GM21529 (cell line): ENCODE measurements around the gene RAG2.

Experiments used
- ATAC-seq: cut with Tn5 transposase; IDR thresholded peaks from one replicate; pipeline ENCODE4 v1.9.1; 2021; ENCODE audit not compliant: unreplicated experiment

The RAG2 gene

DNA sequence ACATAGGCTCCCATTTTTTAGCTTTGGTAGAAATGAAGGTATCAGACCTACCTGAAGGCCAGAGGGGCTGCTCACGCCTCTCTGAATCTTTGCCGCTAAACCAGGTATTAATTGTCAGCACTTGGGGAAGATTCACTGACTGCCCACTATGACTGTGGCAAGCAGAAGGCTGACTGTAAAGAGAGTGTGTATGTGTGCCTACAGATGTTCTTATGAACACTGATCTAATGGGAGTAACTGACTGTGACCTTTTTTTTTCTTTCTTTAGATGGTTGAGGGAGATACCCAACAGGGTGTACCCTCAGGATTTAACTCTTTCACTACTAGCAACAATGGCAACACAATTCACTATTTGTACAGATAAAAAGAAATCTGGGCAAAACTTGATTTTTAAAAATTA lies at the start of gene RAG2:
RAG2 (minus strand) TSS at position 186 of the 400 bp plus-strand sequence. CDS start 4,068 bp downstream, outside the sequence.
- no peak for ATAC-seq

DNA sequence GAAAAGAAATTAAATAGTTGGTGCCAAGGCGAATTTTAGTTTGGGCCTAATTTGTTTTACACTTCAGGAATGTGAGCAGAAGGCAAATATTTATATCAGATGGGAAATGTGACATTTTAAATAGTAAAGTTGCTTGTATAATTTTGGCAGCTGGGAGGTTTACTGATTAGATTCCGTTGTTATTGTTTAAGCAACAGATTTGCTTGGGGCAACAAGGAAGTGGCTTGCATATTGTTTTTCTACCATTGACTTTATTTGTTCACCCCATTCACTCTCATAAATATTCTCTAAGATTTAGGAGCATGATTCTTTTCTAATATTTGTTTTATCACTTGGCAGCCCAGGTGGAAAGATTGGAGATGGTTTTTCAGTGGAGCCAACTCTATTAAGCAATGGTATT lies 40.5 kb upstream of the RAG2 start:
- no peak for ATAC-seq

DNA sequence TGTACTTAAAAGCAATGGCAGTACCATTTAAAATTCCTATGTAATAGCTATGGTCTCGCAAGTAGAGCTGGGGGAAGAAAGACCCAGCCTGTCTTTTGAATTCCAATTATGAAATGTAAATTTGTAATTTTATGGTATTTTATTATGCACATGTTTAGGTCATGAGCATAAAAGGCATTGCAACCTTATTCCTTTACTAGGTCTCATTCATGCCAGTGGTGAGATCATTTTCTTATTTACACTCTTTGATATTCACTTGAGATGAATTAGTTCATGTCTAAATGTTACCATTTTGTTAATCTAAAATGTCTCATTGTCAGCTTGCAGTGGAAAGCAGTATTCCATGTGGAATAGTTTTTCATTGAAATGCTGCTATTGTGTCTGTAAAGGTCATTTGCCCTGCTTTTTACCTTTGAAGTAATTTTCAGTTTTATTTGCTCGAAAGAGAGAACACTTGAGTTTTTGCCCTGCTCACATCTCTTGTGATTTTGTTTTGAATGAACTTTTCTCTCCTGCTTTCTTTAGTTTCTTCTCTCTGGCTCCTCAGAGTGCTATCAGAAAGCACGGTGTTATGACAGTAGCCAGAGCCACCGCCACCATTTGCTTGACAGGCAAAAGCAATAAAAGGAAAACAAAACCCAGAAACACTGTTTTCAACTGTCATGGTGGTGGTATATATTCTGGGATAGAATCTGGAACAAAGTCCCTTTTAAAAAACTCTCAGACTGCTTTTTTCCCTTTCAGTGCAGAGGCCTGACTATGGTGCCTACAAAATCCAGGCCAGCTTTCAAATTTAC lies 37.2 kb upstream of the RAG2 start:
- ATAC-seq, result no peak

DNA sequence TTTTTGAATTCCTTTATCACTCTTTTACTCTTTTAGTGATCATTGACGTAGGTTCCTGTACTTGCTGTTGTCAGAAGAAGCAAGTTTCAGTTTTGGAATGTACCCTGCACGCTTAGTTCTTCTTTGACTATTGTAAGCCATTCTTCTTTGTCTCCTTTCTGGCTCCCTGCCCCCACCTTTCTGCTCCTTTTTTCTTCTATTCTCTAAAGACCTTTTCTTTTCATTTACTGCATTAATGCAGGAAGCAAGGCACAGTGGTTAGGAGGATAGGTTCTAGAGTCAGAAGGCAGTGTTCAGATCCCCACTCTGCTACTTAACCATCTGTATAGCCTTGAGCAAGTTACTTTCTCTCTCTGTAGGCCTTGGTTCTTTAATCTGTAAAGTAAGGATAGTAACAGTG lies 33.7 kb upstream of the RAG2 start:
- ATAC-seq, result peak; percentile 95

DNA sequence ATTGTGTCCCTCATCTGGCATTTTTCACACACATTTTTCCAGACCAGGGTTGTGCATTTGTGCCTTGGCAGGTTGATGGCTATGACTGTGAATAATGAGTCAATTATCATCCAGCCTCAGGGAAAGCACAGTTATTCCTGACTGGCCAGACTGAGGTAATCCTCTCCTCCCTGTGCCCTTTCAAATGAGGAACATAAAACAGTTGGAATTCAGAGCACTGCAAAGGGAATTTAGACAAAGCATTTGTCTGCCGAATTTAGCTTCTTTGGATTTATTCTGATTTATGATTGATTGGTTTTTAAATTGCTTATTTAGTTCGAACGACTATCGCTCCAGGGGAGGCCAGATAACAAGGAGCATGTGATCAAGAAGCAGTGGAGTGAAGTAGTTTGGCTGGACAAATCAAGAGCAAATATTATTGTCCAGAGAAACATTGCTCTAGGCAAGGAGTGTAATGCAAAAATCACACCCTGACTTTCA lies 30.8 kb upstream of the RAG2 start:
- no peak for ATAC-seq

DNA sequence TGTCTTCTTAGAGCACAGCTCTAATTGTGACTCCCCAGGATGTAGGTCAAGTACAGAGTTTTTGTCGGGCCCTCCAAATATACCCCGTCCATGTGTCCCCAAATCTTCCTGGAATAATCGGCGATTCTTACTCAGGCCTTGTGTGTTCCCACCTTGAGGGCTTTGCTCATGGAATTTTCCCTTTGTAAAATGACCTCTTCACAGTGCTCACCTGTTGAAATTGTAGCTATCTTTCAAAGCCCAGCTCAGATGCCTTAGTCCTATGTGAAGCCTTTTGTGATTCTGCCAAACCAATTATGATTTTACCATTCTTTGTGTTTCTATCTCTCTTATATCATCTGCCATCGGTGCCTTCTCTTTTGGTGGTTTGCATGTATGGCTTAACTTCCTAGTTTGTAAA lies 30.1 kb upstream of the RAG2 start:
- ATAC-seq, result no peak

DNA sequence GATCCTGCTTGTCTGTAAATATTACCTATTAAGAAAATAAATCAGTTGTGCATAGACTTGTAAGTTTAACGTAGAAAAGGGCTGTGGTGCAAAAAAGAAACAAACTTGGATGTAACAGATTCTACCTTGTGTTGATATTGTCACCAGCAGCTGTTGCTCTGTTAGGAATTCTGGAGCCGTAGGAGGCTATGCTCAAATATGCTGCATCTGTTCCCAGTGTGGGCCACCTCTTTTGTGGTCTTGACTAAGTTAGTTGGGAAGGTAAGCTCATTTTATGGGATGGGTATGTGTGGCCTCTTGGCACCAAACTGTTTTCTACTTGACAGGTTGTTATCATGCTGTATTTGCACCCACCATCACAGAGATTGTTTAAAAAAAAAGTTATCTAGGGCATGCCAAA lies 29.4 kb upstream of the RAG2 start:
- ATAC-seq, result no peak

DNA sequence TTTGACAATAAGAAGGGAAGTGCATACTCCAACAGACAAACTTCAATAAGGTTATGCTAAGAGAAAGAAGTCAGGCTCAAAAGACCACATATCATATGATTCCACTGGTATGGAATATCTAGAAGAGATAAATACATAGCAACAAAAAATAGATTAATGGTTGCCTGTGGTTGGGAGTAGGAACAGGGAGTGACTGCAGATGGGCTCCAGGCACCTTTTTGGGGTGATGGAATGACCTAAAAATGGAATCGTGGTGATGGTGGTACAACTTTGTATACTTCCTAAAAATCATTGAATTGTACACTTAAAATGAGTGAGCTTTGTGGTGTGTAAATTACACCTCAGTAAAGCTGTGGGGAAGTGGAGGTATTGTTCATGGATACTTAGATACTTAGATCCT lies 29.0 kb upstream of the RAG2 start:
- ATAC-seq, result no peak

DNA sequence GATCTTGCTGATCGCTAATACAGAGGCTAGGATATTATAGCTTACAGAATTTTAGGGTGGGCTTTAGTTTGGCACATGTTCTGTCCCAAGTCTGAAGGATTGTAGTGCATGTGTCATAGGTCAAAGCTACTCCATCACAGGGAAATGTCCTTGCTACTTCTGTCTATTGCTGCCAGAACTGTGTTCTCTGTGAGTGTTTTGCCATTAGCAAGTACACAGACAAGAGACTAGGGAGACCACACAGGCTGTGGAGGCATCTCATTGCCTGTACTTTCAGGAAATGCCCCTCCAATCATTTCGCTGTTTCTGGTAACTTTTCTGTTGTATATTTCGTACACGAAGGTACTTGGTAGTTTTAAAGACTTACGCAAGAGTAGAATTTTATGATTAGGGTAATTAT lies 25.5 kb upstream of the RAG2 start:
- no peak for ATAC-seq

DNA sequence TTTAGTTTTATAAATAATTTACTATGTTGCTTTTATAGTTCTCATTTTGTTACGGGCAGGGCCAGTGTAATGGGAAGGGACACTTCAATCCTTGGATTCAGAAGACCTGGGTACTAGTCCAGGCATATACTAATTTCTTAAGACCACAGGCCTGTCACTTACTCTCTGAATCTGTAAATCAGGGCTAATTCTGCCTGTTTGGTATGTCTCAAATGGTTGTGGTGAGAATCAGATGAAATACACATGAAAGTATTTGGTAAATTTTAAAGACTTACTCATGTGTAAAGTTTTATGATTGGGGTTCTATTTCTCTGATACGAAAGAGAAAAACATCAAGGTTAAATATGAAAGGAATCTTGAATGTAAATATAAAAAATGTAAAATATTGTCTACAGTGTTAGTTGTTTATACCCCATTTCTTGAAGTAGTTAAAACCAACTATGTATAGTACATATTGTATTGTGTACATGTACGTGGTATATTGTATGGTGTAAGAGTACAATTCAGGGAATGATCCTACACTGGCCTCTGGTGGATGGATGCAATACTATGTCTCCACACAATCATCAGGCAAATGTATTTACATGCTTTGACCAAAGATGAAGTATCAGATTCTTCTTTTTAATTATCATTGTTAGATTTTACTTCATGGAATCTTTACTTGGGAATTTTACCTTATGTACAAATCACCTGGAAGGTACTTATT lies 24.5 kb upstream of the RAG2 start:
- ATAC-seq, result peak; percentile 78

DNA sequence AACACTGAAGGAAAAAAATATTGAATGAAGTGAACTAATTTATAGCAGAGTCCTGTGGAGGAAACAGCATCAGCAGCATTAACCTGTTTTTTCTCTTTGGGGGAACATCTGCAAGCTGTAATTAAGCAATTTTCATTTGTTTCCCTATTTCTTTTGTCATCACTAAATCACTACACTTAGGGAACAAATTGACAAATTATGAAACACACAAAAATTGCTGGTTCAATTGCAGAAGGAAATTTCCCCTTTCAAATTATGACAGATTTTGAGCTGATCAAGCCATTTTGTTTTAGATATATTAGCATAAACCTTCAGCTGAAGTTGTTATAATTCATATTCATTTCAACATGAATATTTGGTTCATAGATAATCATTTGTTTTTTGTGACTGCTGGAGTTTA lies 22.2 kb upstream of the RAG2 start:
- ATAC-seq, result no peak

DNA sequence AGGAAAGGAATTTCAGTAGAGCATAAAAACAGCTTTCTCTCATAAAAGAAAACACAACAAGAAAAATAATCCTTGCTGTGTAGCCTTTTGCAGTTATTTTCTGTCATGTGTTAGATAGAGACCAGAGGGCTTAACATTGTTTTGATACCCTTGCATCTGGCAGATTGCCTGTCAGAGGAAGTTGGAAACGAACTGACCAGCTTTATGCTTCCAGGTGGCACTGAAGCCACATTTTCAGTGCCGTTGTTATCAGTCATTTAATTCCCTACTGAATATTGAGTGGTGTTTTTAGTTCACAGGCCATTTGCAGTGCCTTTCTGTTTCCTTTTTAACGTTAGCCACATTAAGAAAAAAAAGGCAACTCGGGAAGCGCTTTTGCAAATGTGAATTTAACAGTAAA lies 21.5 kb upstream of the RAG2 start:
- ATAC-seq, result no peak

DNA sequence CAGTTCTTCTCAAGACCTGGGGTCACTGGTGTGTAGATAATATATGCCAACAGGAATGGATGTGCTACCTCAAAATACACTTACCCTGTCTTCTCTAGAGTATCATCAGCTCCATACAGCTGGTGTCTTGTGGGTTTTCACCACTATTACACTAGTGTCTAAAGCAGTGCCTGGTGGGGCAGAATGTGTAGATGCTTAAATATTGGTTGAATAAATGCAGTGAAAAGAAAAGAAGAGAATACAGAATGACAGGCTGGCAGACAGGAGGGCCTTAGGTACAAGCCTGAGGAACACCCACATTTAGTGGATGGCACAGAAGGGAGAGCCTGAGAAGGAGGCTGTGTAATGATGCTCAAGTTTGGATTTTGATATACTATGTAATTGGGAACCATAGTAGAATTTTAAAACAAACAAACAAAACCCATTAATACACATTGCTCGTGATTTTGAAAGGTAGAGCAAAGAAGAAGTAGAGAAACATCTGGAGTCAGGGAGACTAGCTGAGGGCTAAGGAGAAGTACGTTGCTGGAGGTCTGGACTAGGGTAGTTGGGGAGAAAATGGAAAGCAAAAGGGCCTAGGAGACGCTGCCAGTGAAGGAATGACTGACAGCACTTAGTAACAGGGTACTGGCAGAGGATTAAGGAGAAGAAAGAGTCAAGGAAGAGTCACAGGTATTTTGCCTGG lies 20.5 kb upstream of the RAG2 start:
- no peak for ATAC-seq

DNA sequence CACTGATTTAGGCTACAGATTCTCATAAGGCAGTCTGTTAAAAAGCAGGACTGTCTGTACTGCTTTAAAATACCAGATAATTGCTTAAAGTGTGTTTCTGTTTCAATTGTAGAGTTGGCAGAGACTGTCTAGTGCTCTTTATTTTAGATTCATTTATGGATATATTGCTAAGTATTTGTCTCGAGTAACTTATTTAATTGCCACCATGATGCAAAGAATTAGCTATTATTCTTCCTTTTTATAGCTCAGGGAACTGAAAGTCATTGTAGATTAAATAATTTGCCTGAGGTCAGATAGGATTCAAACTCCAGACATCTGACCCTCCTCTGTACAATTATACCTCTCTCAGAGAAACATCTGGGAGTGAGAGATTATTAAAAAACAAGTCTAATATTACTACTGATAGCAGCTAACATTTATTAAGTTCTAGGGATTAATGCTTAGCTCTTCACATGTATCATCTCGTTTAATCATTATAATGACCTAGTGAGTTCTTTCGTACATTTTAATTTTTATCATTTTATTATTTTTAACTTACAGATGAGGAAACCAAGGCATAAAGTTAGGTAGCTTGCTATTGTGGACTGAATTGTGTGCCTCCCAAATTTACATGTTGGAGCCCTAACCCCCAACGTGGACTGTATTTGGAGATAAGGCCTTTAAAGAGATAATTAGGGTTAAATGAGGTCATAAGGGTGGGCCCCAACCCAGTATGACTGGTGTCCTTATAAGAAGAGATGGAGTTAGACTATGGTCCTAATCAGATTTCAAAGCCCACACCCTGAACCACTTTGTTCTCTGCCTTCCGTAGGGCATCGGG lies 19.7 kb upstream of the RAG2 start:
- no peak for ATAC-seq

DNA sequence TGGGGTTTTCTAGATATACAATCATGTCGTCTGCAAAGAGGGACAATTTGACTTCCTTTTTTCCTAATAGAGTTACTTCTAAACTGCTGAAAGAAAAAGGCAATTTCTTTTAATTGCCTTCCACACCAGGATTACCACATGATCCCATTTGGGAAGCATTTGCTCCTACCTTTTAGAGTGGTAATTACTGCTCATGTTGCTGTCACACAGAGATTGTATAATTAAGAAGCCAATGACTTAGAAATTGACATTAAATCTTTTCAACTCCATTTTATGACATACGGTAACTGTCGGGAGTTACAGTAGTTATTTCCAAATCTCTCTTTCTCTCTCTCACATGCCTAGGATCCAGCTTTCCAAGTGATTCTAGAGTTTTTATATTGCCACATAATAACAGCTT lies 17.8 kb upstream of the RAG2 start:
- ATAC-seq, result no peak

DNA sequence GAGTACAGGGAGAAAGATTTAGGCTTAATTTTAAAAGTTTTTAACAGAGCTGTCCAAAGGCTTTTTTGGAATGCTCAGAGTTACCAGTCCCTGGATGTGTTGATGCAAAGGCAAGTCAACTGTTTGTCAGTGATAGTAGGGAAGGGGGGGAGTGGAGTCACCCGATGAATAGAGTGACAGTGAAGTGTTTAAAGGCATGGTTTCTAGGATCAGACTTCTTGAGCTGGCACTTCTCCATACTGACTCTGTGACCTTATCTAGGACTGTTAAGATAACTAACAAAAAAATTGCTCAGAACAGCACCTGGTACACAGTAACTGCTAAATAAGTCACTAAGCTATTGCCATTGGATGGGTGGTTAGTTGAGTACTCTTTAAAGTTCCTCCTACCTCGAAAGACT lies 11.3 kb upstream of the RAG2 start:
- no peak for ATAC-seq

DNA sequence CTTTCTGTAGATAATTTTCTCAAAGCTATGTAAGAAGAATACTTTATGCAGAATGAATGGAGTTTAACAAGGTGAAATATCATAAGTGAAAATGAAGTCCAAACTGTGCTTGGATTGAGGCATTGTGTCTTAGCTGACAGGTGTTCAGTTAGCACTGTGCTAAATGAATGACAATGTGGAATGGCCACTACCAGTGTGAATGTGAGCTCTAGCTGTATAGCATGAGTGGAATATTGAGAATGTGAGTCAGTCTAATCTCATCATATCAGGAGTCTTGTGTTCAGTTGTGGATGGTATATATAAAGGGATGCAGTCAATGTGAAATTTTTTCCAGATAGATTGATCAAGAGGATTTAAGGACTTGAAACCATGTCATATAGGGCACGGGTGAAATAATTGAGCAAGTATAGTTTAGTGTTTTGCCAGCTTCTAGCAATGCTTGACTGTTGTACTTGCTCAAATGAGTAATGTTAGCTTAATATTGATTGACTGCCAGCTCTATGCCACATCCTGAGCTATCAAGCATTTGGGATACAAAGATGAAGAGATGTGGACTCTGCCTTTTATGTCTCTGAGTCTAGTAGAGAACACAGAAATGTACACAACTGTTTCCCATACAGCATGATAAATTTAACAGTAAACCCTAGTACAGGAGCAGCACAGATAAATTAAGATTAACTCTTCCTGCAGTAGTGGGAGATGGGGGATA lies 10.6 kb upstream of the RAG2 start:
- no peak for ATAC-seq

DNA sequence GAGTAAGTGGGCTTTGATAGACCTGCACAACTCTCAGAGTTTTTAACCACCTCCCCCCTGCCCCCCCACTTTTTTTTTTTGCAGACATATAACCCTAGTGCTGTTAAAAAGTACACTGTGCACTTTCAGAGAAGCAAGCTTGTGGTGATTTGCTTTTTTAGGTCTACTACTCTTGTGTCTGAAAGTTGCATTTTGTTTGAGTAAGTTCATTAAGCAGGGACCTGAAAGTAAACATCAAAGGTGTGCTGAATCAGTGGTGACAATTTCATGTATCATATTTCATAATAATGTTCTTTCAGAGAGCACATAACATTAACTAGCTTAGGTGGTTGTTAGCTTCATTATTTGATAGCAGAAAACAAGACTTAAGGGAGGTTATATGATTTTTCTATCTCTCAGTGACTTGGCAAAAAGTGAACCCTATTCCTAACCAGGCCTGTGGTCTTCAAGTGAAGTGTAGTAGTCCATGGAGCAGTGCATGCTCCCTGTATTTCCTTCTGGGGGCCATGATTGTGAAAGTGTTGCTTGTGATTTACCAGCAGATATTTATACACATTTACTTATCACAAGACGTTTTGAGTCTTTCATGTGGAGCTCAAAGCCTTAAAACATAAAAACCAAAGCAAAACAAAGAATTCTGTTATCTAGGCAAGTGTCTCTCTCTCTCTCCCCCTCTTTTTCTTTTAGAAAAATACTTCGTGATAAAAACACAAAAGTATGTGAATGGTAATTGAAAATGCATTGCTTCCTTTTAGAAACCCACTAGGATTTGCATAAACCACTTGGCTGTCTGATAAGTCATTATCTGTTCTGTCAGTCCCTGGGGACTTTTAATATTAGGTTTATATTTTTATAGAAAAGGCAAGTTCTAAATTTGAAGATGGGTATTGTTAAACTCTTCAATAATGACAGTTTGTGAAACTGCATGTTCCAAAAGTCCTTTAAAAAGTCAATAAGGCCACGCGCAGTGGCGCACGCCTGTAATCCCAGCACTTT lies 7.5 kb upstream of the RAG2 start:
- peak; percentile 75 for ATAC-seq

DNA sequence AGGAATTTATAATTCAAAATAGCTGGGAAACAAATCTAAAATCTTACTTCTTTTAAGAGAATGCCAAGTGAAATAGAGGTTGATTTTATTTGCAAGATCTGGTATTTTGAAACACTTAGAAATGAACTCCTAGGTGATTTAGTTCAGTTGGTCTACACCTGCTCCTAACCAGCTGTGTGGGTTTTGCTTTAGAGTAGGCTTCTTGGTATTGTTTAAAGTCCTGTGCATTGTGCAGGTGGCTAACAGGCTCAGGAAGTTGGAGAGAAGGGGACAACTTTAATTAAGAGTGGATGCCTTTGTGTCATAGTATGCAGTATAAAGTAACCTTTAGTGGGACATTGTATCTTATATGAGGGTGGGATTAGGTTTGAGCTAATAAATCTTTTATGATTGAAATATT lies 4.1 kb upstream of the RAG2 start:
- no peak for ATAC-seq
